Measurements from ENCODE around the gene PPFIBP2.

DNA sequence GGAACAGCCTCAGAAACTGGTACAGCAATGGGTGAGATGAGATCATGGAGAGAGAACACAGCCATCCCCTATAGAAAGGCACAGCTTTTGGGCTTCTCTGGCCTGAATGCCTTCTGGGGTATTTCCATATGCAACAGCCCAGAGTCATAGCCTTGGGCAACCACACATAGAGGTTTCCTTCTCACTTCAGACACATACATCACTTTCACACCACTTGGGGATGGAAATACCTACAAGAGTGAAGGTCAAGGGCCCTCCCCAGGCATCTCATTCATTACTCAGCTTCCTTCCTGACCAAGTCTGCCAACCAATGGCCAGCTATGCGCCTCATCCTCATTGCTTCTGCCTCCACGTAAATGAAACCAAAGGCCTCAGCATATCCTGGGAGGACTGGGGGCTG is 46.1 kb upstream of the PPFIBP2 start:
- TF ChIP-seq RARB (CRISPR knock-in tag; IDR thresholded peaks at IDR 0.05), result no peak
- TF ChIP-seq ZC3H11A (IDR thresholded peaks at IDR 0.05), result no peak
- TF ChIP-seq, protein P1, sequence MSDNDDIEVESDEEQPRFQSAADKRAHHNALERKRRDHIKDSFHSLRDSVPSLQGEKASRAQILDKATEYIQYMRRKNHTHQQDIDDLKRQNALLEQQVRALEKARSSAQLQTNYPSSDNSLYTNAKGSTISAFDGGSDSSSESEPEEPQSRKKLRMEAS (IDR thresholded peaks at IDR 0.05), result no peak
- TF ChIP-seq SMC3 (IDR thresholded peaks at IDR 0.05), result no peak
- no peak for TF ChIP-seq EP300 (IDR thresholded peaks at IDR 0.05)
- no peak for TF ChIP-seq CTCF (IDR thresholded peaks at IDR 0.05)
- no peak for TF ChIP-seq PHF8 (IDR thresholded peaks at IDR 0.05; ENCODE audit: borderline replicate concordance, low read depth)
- no peak for TF ChIP-seq MAFK (IDR thresholded peaks at IDR 0.05; ENCODE audit: partially characterized antibody)
- no peak for TF ChIP-seq REST (IDR thresholded peaks at IDR 0.05)
- no peak for TF ChIP-seq ZNF302 (CRISPR knock-in tag; IDR thresholded peaks at IDR 0.05)
- no peak for TF ChIP-seq POLR2A (IDR thresholded peaks at IDR 0.05; ENCODE audit: low read length)

Measured in A549 (cell line).